ENCODE results near the gene RLBP1.
A peak's percentile ranks its signal among the peaks of the same experiment; 100 is the strongest.

RLBP1 gene

GRCh38 chr15:89165677-89166076 lies 55.7 kb downstream of the RLBP1 start:
- intact Hi-C loops (cut with DNase I; ENCODE audit: low total_unique reads) = loop anchor here (5.0 kb wide), 1 partner anchor 33 kb away; no protein-coding TSS in a partner anchor
- DNase-seq = no peak
- no peaks in the 10 kb centered on the region for H3K9me3 ChIP-seq

GRCh38 chr15:89164712-89165211 lies 56.6 kb downstream of the RLBP1 start:
- H3K36me3 ChIP-seq = peaks cover 0 to 7% (median 5%) of the 10 kb centered on the region in 3 donors
- TF ChIP-seq CTCF (IDR thresholded peaks at IDR 0.05) = no peak
- no peak for DNase-seq
- peaks cover 0 to 54% (median 30%) of the 10 kb centered on the region in 4 donors for H3K4me1 ChIP-seq
- intact Hi-C loops (cut with DNase I; ENCODE audit: low total_unique reads) = loop anchor here (5.0 kb wide), 1 partner anchor 32 kb away; no protein-coding TSS in a partner anchor
- H3K27ac ChIP-seq = peak overlapping the region in 1 of 2 donors; percentile 50
- H3K27me3 ChIP-seq = no peaks in the 10 kb centered on the region
- H3K4me3 ChIP-seq = no peak overlapping the region
- no peaks in the 10 kb centered on the region for H3K9me3 ChIP-seq

More at GRCh38 chr15:89165677-89166076, 55.7 kb downstream of the RLBP1 start:
- TF ChIP-seq CTCF (IDR thresholded peaks at IDR 0.05) = no peak
- peaks cover 0 to 7% (median 3%) of the 10 kb centered on the region in 3 donors for H3K36me3 ChIP-seq
- no peaks in the 10 kb centered on the region for H3K27me3 ChIP-seq
- peaks cover 0 to 54% (median 30%) of the 10 kb centered on the region in 4 donors for H3K4me1 ChIP-seq
- H3K27ac ChIP-seq = peak overlapping the region; percentile 25 to 50
- H3K4me3 ChIP-seq = no peak overlapping the region

GRCh38 chr15:89163271-89164055 lies 57.9 kb downstream of the RLBP1 start:
- H3K36me3 ChIP-seq = peaks cover 5 to 17% (median 12%) of the 10 kb centered on the region in 3 donors
- DNase-seq = no peak
- no peak for TF ChIP-seq CTCF (IDR thresholded peaks at IDR 0.05)
- peaks cover 0 to 44% (median 27%) of the 10 kb centered on the region in 4 donors for H3K4me1 ChIP-seq
- intact Hi-C loops (cut with DNase I; ENCODE audit: low total_unique reads) = no loop called here
- no peak overlapping the region for H3K4me3 ChIP-seq
- no peaks in the 10 kb centered on the region for H3K9me3 ChIP-seq
- peak overlapping the region in 1 of 2 donors; percentile 18 for H3K27ac ChIP-seq
- H3K27me3 ChIP-seq = no peaks in the 10 kb centered on the region

- Histone ChIP-seq H3K4me3 (no peak overlapping the region), H3K27me3 (no peaks in the 10 kb centered on the region), H3K4me1 (peaks cover 0 to 26% (median 15%) of the 10 kb centered on the region in 4 donors), H3K36me3 (peaks cover 13 to 31% (median 30%) of the 10 kb centered on the region in 3 donors), H3K27ac (no peak overlapping the region), H3K9me3 (no peaks in the 10 kb centered on the region)
- intact Hi-C loops (cut with DNase I; ENCODE audit: low total_unique reads) = no loop called here
- no peak for DNase-seq
- TF ChIP-seq CTCF (IDR thresholded peaks at IDR 0.05) = no peak
Measured at GRCh38 chr15:89161666-89162065, 59.7 kb downstream of the RLBP1 start.

All from tibial artery (tissue), 4 donors.